ENCODE results near the gene SLC30A7. TPM values are rescaled to one million over a fixed set of nuclear protein-coding genes. Genes with fewer than 3 reads are reported as not detected.
"Not testable (repeated sequence)": the region's sequence is repeated elsewhere in the genome, so short reads cannot be mapped to it uniquely, and the experiment has no call there.

Gene SLC30A7
- total RNA-seq, 2 experiments from 2014 or later, result 32.4 to 32.6 TPM

GRCh38 chr1:100924212-100924611, 28.3 kb downstream of the SLC30A7 start:
- H3K4me3 Mint-ChIP-seq, result no peak overlapping the region
- peak; percentile 67 for DNase-seq
- H3K36me3 Mint-ChIP-seq (ENCODE audit: low read depth), result peaks cover 16% of the 10 kb centered on the region
- H3K27ac Mint-ChIP-seq, result no peak overlapping the region
- intact Hi-C loops (cut with micrococcal nuclease), result loop anchor here (1.0 kb wide), 2 partner anchors 206 to 311 kb away; no protein-coding TSS in a partner anchor
- H3K4me1 Mint-ChIP-seq (ENCODE audit: low read depth), result peaks cover 16% of the 10 kb centered on the region
- CTCF ChIA-PET, result interaction anchor here (0.7 to 5.6 kb wide), 5 partner anchors 15 to 542 kb away, joined by 3 to 38 read pairs (median 4); no protein-coding TSS in a partner anchor
- peaks cover 10% of the 10 kb centered on the region for H3K9me3 Mint-ChIP-seq
- no peaks in the 10 kb centered on the region for H3K27me3 Mint-ChIP-seq (ENCODE audit: low read depth)

DNA sequence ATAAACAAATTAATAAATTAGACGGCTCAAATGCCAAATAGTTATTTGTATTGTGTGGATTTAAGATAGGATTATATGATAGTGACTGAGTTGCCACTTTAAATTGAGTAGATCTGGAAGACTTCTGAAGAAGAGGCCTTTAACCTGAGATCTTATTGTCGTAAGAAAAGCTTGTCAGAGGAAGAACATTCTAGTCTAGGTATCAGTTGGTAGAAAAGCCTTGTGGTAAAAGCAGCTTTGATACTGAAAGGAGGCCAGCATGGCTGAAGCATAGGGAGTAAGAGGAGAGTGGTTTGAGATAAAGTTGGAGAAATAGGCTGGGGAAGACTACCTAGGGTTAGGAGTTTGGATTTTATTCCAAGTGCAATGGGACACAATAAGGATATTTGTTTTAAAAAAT, 29.1 kb downstream of the SLC30A7 start:
- Mint-ChIP-seq H3K9me3 (peaks cover 10% of the 10 kb centered on the region), H3K4me1 (ENCODE audit: low read depth) (peaks cover 21% of the 10 kb centered on the region), H3K4me3 (no peak overlapping the region), H3K27me3 (ENCODE audit: low read depth) (no peaks in the 10 kb centered on the region), H3K36me3 (ENCODE audit: low read depth) (peaks cover 21% of the 10 kb centered on the region), H3K27ac (no peak overlapping the region)
- intact Hi-C loops (cut with micrococcal nuclease), result loop anchor here (1.0 kb wide), 2 partner anchors 205 to 310 kb away; no protein-coding TSS in a partner anchor
- CTCF ChIA-PET, result interaction anchor here (0.5 to 5.6 kb wide), 5 partner anchors 314 to 1504 kb away, joined by 3 to 38 read pairs (median 5); no protein-coding TSS in a partner anchor
- DNase-seq, result no peak

- H3K27me3 Mint-ChIP-seq (ENCODE audit: low read depth), result no peaks in the 10 kb centered on the region
- no peak overlapping the region for H3K27ac Mint-ChIP-seq
- intact Hi-C loops (cut with micrococcal nuclease), result loop anchor here (2.0 kb wide), 1 partner anchor 211 kb away; no protein-coding TSS in a partner anchor
- H3K4me3 Mint-ChIP-seq, result no peak overlapping the region
- H3K4me1 Mint-ChIP-seq (ENCODE audit: low read depth), result peaks cover 25% of the 10 kb centered on the region
- H3K9me3 Mint-ChIP-seq, result peaks cover 10% of the 10 kb centered on the region
- CTCF ChIA-PET, result interaction anchor here (2.8 to 5.6 kb wide), 2 partner anchors 360 to 362 kb away, joined by 6 to 38 read pairs; no protein-coding TSS in a partner anchor
- peaks cover 20% of the 10 kb centered on the region for H3K36me3 Mint-ChIP-seq (ENCODE audit: low read depth)
- DNase-seq, result peak; percentile 21
Observed at GRCh38 chr1:100926240-100926639, 30.4 kb downstream of the SLC30A7 start.

GRCh38 chr1:100927276-100927675, 31.4 kb downstream of the SLC30A7 start:
- intact Hi-C loops (cut with micrococcal nuclease), result loop anchor here (1.0 to 2.0 kb wide), 8 partner anchors 15 to 361 kb away; partner anchors contain the start of gene DPH5
- no peaks in the 10 kb centered on the region for H3K27me3 Mint-ChIP-seq (ENCODE audit: low read depth)
- H3K36me3 Mint-ChIP-seq (ENCODE audit: low read depth), result peaks cover 27% of the 10 kb centered on the region

DNA sequence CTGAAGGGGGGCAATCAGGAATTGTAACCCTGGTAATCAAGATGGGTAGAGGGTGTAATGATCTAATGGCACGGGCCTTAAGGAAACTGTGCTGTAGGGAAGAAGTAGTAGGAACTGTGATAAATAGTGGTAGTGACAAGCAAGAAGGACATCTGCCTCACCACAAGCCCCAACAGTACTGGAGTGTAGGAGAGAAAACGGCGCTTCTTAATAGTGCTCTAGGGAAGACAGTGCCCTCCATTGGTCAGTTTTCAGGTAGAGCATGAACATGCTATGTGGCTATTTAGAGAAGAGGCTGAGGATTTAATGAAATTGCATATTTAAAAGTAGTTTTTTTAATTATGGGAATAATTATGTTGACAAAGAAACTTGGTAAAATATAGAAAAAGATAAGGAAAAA, 32.2 kb downstream of the SLC30A7 start:
- CTCF ChIA-PET, result no interaction called here
- Mint-ChIP-seq H3K27ac (no peak overlapping the region), H3K9me3 (peaks cover 16% of the 10 kb centered on the region), H3K27me3 (ENCODE audit: low read depth) (no peaks in the 10 kb centered on the region), H3K4me1 (ENCODE audit: low read depth) (peaks cover 30% of the 10 kb centered on the region), H3K36me3 (ENCODE audit: low read depth) (peaks cover 29% of the 10 kb centered on the region), H3K4me3 (no peak overlapping the region)
- intact Hi-C loops (cut with micrococcal nuclease), result loop anchor here (1.0 kb wide), 1 partner anchor 78 kb away; no protein-coding TSS in a partner anchor
- peak; percentile 49 for DNase-seq

More at GRCh38 chr1:100927276-100927675, 31.4 kb downstream of the SLC30A7 start:
- Mint-ChIP-seq H3K9me3 (peaks cover 13% of the 10 kb centered on the region), H3K4me3 (no peak overlapping the region), H3K4me1 (ENCODE audit: low read depth) (peaks cover 29% of the 10 kb centered on the region), H3K27ac (no peak overlapping the region)
- peak; percentile 71 for DNase-seq
- CTCF ChIA-PET, result interaction anchor here (0.7 to 2.8 kb wide), 2 partner anchors 359 to 361 kb away, joined by 4 to 6 read pairs; no protein-coding TSS in a partner anchor

- Mint-ChIP-seq H3K4me3 (no peak overlapping the region), H3K27ac (peak overlapping the region; percentile 57), H3K9me3 (peaks cover 14% of the 10 kb centered on the region), H3K27me3 (ENCODE audit: low read depth) (no peaks in the 10 kb centered on the region), H3K4me1 (ENCODE audit: low read depth) (peaks cover 50% of the 10 kb centered on the region), H3K36me3 (ENCODE audit: low read depth) (peaks cover 45% of the 10 kb centered on the region)
- intact Hi-C loops (cut with micrococcal nuclease), result no loop called here
- DNase-seq, result no peak
- CTCF ChIA-PET, result interaction anchor here (0.8 to 2.0 kb wide), 3 partner anchors 10 to 362 kb away, joined by 3 to 4 read pairs (median 3); no protein-coding TSS in a partner anchor
Observed at GRCh38 chr1:100930494-100930893, 34.6 kb downstream of the SLC30A7 start.

DNA sequence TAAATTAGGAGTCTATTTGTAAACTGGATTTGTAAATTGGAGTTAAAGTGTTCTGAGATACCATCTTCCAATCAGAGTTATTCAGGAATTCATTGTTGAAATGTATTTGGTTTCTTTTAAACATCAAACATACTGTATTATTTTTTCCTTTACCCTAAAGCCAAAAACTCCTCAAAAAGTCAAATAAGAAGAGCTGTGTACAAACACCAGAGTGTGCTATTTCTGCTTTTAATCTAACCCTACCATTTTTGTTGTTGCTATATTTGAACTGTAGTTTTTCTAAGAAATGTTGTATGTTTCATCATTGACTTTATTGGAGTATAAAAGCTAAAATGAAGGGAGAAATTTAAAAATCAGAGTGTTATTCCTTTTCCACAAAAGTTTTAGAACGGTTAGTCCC, 35.8 kb downstream of the SLC30A7 start:
- peaks cover 9% of the 10 kb centered on the region for H3K9me3 Mint-ChIP-seq
- no peak overlapping the region for H3K4me3 Mint-ChIP-seq
- H3K4me1 Mint-ChIP-seq (ENCODE audit: low read depth), result peaks cover 61% of the 10 kb centered on the region
- peaks cover 57% of the 10 kb centered on the region for H3K36me3 Mint-ChIP-seq (ENCODE audit: low read depth)
- intact Hi-C loops (cut with micrococcal nuclease), result no loop called here
- H3K27me3 Mint-ChIP-seq (ENCODE audit: low read depth), result no peaks in the 10 kb centered on the region
- DNase-seq, result no peak
- CTCF ChIA-PET, result interaction anchor here (1.7 kb wide), 1 partner anchor 11 kb away, joined by 4 read pairs; no protein-coding TSS in a partner anchor
- peak overlapping the region; percentile 76 for H3K27ac Mint-ChIP-seq

GRCh38 chr1:100933555-100933954, 37.7 kb downstream of the SLC30A7 start:
- H3K4me3 Mint-ChIP-seq; CTCF ChIA-PET; H3K9me3 Mint-ChIP-seq; DNase-seq; H3K27me3 Mint-ChIP-seq (ENCODE audit: low read depth); intact Hi-C loops (cut with micrococcal nuclease): not testable (repeated sequence)
- Mint-ChIP-seq H3K36me3 (ENCODE audit: low read depth) (peaks cover 70% of the 10 kb centered on the region), H3K27ac (peak overlapping the region; percentile 24), H3K4me1 (ENCODE audit: low read depth) (peaks cover 66% of the 10 kb centered on the region)

DNA sequence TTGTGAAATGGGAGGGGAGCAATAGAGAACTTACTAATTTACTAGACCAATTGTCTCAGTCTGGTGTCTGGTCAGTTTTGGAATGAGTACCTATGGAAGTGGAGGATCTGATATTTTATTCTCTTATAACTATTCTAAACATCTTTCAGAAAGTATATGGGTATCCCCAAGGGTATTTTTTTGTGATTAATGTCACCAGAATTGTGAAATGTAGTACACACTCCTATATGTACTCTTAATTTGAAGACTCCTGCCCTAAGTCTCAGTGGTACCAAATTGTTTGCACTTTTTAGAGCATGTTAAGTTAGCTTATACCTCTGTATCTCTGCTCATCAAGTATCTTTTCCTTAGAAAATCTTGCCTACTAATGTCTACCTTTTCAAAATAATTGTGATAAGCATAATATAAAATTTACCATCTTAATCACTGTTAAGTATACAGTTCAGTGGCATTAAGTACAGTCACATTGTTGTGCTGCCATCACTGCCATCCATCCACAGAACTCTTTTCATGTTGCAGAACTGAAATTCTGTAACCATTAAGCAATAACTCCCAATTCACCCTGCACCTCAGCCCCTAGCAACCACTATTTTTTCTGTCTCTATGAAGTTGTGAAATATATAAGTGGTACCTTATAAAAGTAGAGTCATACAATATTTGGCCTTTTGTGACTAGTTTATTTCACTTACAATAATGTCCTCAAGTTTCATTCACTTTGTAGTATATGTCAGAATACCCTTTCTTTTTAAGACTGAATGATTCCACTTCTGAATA, 40.5 kb downstream of the SLC30A7 start:
- peaks cover 81% of the 10 kb centered on the region for H3K36me3 Mint-ChIP-seq (ENCODE audit: low read depth)
- CTCF ChIA-PET, result interaction anchor here (1.6 kb wide), 1 partner anchor 13 kb away, joined by 3 read pairs; no protein-coding TSS in a partner anchor
- no peak overlapping the region for H3K27ac Mint-ChIP-seq
- DNase-seq, result no peak
- intact Hi-C loops (cut with micrococcal nuclease), result no loop called here
- H3K4me1 Mint-ChIP-seq (ENCODE audit: low read depth), result peaks cover 56% of the 10 kb centered on the region
- no peak overlapping the region for H3K4me3 Mint-ChIP-seq
- H3K27me3 Mint-ChIP-seq (ENCODE audit: low read depth), result peaks cover 2% of the 10 kb centered on the region
- peaks cover 10% of the 10 kb centered on the region for H3K9me3 Mint-ChIP-seq

DNA sequence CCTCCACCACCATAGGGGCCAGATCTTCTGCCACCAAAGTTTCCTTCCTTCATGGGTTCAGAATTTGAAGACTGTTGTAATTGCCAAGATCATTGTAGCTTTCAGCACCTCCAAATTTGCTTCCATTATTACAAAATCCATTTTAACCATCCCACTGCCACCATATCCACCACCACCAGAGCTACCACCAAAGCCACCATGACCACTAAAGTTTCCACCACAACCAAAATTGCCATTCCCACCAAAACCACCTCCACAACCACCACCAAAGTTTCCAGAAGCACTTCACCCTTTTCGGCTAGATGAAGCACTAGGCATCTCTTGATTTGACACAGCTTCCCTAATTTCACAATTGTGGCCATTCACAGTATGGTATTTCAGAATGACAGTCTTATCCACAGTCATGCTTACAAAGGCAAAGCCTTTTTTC, 45.2 kb downstream of the SLC30A7 start:
- Mint-ChIP-seq H3K4me3 (peak overlapping the region; percentile 58), H3K9me3 (peaks cover 8% of the 10 kb centered on the region), H3K27ac (peak overlapping the region; percentile 92), H3K4me1 (ENCODE audit: low read depth) (peaks cover 48% of the 10 kb centered on the region), H3K36me3 (ENCODE audit: low read depth) (peaks cover 74% of the 10 kb centered on the region), H3K27me3 (ENCODE audit: low read depth) (peaks cover 2% of the 10 kb centered on the region)
- CTCF ChIA-PET, result interaction anchor here (0.6 to 1.6 kb wide), 6 partner anchors 10 to 342 kb away, joined by 3 read pairs; no protein-coding TSS in a partner anchor
- intact Hi-C loops (cut with micrococcal nuclease), result loop anchor here (1.0 to 5.0 kb wide), 4 partner anchors 63 to 351 kb away; partner anchors contain the start of gene S1PR1
- peak; percentile 58 for DNase-seq

DNA sequence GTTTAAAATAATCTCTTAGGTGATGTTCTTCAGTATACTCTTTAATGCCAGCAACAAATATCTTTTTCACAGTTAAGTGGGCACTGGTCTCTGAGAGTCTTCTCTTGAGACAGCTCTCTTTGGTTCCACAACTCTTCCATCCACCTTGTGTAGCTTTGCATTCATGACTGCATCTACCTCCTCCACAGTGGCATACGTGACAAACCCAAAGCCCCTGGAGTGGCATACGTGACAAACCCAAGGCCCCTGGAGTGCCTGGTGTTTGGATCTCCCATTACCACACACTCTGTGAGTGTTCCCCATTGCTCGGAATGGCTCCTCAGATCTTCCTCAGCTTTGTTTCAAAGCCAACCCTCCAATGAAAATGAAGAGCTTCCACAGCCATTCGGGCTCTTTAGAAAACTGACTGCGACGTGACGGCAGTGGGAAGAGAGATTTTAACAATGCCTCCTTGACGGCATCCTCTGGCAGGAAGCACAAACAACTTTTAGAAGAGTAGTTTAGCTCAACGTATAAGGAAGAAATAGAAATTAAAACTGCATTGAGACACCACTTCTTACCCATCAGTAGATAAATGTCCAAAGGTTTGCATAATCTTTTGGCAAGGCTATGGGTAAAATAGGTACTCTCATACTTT, 45.8 kb downstream of the SLC30A7 start:
- Mint-ChIP-seq H3K4me3 (peak overlapping the region; percentile 58), H3K27ac (peak overlapping the region; percentile 92), H3K4me1 (ENCODE audit: low read depth) (peaks cover 47% of the 10 kb centered on the region), H3K9me3 (peaks cover 14% of the 10 kb centered on the region), H3K27me3 (ENCODE audit: low read depth) (peaks cover 2% of the 10 kb centered on the region), H3K36me3 (ENCODE audit: low read depth) (peaks cover 74% of the 10 kb centered on the region)
- CTCF ChIA-PET, result interaction anchor here (0.6 to 1.6 kb wide), 6 partner anchors 9 to 347 kb away, joined by 3 to 4 read pairs (median 3); no protein-coding TSS in a partner anchor
- intact Hi-C loops (cut with micrococcal nuclease), result loop anchor here (1.0 to 5.0 kb wide), 6 partner anchors 12 to 351 kb away; partner anchors contain the start of gene S1PR1
- DNase-seq, result no peak
